HG03342 (cell line): Measurements from ENCODE around the gene RIPK4.
"Not testable (repeated sequence)": the region's sequence is repeated elsewhere in the genome, so short reads cannot be mapped to it uniquely, and the experiment has no call there.

Source experiments
- ATAC-seq: cut with Tn5 transposase; IDR thresholded peaks from one replicate; pipeline ENCODE4 v1.9.1; 2021; ENCODE audit warnings: mild to moderate bottlenecking, moderate library complexity; ENCODE audit not compliant: unreplicated experiment

The RIPK4 gene

GRCh38 chr21:41701749-41702148 lies 65.1 kb downstream of the RIPK4 start:
- ATAC-seq: no peak

GRCh38 chr21:41699311-41699710 lies 67.5 kb downstream of the RIPK4 start:
- no peak for ATAC-seq

GRCh38 chr21:41698071-41698470 lies 68.8 kb downstream of the RIPK4 start:
- no peak for ATAC-seq

- ATAC-seq: no peak
Measured at GRCh38 chr21:41695513-41695912, 71.3 kb downstream of the RIPK4 start.

GRCh38 chr21:41694042-41694441 lies 72.8 kb downstream of the RIPK4 start:
- ATAC-seq: not testable (repeated sequence)

GRCh38 chr21:41692185-41692565 lies 74.7 kb downstream of the RIPK4 start:
- no peak for ATAC-seq

GRCh38 chr21:41691205-41692184 lies 75.4 kb downstream of the RIPK4 start:
- no peak for ATAC-seq
